ENCODE data around the gene DENND4A. TPM values are rescaled to one million over a fixed set of nuclear protein-coding genes. Genes with fewer than 3 reads are reported as not detected.
A peak's percentile ranks its signal among the peaks of the same experiment; 100 is the strongest.
"Not testable (repeated sequence)": the region's sequence is repeated elsewhere in the genome, so short reads cannot be mapped to it uniquely, and the experiment has no call there.

The DENND4A gene
- total RNA-seq, 4 donors from 2014 or later = 12.2 to 42.1 (median 14.2) TPM

- no peaks in the 10 kb centered on the region for H3K9me3 ChIP-seq
- no peaks in the 10 kb centered on the region for H3K4me1 ChIP-seq
- no peak for DNase-seq (ENCODE audit: low spot score in 2 of 2)
- no peak overlapping the region for H3K4me3 ChIP-seq
- no peak overlapping the region for H3K27ac ChIP-seq
- H3K36me3 ChIP-seq = peaks cover 15% of the 10 kb centered on the region
- 82% methylated on average over 5 of the region's 5 CpGs for WGBS
- TF ChIP-seq EP300 (IDR thresholded peaks at IDR 0.05) = no peak
- TF ChIP-seq CTCF (IDR thresholded peaks at IDR 0.05) = no peak
- no peak for TF ChIP-seq POLR2AphosphoS5 (IDR thresholded peaks at IDR 0.05)
- no peak for TF ChIP-seq POLR2A (IDR thresholded peaks at IDR 0.05)
- no peaks in the 10 kb centered on the region for H3K27me3 ChIP-seq
Observed at GRCh38 chr15:65619626-65620290, 172.3 kb downstream of the DENND4A start.

DNA sequence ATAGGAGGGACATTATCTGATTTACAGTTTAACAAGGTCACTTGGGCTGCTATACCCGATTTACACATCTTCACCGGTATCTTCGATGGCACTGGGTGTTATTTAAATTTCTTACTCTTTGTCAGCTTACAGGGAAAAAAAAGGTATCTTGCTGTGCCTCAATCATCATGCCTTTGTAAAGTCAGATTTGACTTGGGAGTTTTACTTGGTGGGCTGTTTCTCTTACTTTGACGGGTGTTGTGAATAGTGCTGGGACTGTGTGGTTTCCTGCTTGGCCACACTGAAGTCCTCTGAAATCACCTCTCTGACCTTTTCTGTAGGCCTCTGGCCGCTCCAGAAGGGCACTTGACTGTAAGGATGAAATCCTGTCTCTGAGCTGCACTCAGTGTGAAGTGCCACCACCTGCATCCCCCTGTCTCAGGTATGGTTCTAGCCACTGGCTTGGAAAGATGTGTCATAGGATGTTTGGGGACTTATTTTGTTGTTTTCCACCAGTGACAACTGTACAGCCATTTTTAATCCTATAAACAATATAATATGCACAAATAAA lies 173.5 kb downstream of the DENND4A start:
- H3K4me3 ChIP-seq = no peak overlapping the region
- H3K4me1 ChIP-seq = no peaks in the 10 kb centered on the region
- peaks cover 5% of the 10 kb centered on the region for H3K36me3 ChIP-seq
- no peaks in the 10 kb centered on the region for H3K27me3 ChIP-seq
- no peaks in the 10 kb centered on the region for H3K9me3 ChIP-seq
- 79% methylated on average over 5 of the region's 5 CpGs for WGBS
- TF ChIP-seq POLR2AphosphoS5 (IDR thresholded peaks at IDR 0.05) (no peak), EP300 (IDR thresholded peaks at IDR 0.05) (no peak), POLR2A (IDR thresholded peaks at IDR 0.05) (no peak), CTCF (IDR thresholded peaks at IDR 0.05) (no peak)
- no peak for DNase-seq (ENCODE audit: low spot score in 2 of 2)
- no peak overlapping the region for H3K27ac ChIP-seq

GRCh38 chr15:65615887-65616286 lies 176.2 kb downstream of the DENND4A start:
- not testable (repeated sequence) for H3K27me3 ChIP-seq; H3K4me3 ChIP-seq; H3K36me3 ChIP-seq; H3K9me3 ChIP-seq; DNase-seq (ENCODE audit: low spot score in 2 of 2); H3K27ac ChIP-seq
- H3K4me1 ChIP-seq = peaks cover 20% of the 10 kb centered on the region
- WGBS = 90% methylated on average over 1 of the region's 1 CpG

DNA sequence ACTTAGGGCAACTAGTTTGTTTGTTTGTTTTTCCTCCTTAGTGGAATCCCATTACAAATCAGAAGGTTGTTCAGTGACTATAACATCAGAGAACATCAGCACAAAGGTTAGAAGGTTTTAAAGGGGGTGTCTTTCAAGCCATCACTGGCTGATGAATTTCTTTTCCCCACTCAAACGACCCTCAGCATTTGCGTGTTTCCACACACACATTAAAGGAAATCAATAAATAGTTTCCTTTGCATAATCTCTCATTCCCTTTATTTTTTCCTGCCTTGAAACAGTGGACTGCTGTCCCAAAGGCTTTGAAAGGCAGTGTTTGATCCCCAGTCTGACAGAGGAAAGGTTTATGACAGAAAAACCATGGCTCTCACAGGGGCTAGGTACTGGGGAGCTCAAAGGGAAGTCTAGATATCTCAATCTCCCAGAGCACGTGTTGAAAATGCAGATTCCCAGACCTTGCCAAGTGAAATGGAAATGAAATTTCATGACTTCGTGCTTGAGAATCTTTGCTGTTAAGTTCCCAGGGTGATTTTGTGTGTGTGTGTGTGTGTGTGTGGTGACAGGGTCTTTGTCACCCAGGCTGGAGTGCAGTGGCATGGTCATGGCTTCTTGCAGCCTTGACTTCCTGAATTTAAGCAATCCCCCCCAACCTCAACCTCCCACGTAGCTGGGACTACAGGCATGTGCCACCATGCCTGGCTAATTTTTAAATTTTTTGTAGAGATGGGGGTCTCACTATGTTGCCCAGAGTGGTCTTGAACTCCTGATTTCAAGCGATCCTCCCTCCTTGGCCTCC lies 178.9 kb downstream of the DENND4A start:
- H3K27me3 ChIP-seq = no peaks in the 10 kb centered on the region
- H3K27ac ChIP-seq = no peak overlapping the region
- 78% methylated on average over 6 of the region's 6 CpGs for WGBS
- peaks cover 39% of the 10 kb centered on the region for H3K4me1 ChIP-seq
- TF ChIP-seq POLR2AphosphoS5 (IDR thresholded peaks at IDR 0.05) (no peak), EP300 (IDR thresholded peaks at IDR 0.05) (no peak), POLR2A (IDR thresholded peaks at IDR 0.05) (no peak), CTCF (IDR thresholded peaks at IDR 0.05) (no peak)
- DNase-seq (ENCODE audit: low spot score in 2 of 2) = no peak
- no peaks in the 10 kb centered on the region for H3K9me3 ChIP-seq
- no peaks in the 10 kb centered on the region for H3K36me3 ChIP-seq
- no peak overlapping the region for H3K4me3 ChIP-seq

DNA sequence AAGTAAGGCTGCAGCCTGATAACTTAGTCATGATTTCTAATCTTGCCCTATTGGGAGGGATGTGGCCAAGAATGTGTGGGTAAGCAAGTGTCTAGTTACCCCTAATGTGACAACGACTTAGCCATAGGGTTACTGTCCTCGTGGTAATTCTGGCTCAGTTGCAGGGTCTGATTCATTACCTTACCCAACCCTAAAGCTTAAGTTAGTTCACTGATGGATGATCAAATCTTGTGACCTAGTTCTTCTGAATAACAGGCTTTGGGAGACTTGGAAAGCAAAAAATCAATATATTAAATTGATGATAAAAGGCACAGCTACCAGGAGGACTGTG lies 179.5 kb downstream of the DENND4A start:
- H3K9me3 ChIP-seq = no peaks in the 10 kb centered on the region
- H3K36me3 ChIP-seq = no peaks in the 10 kb centered on the region
- no peak for DNase-seq (ENCODE audit: low spot score in 2 of 2)
- no peaks in the 10 kb centered on the region for H3K27me3 ChIP-seq
- WGBS = 68% methylated on average over 2 of the region's 2 CpGs
- peak overlapping the region; percentile 71 for H3K4me3 ChIP-seq
- TF ChIP-seq POLR2AphosphoS5 (IDR thresholded peaks at IDR 0.05) (no peak), POLR2A (IDR thresholded peaks at IDR 0.05) (no peak), EP300 (IDR thresholded peaks at IDR 0.05) (no peak), CTCF (IDR thresholded peaks at IDR 0.05) (no peak)
- H3K27ac ChIP-seq = peak overlapping the region; percentile 94
- H3K4me1 ChIP-seq = peaks cover 39% of the 10 kb centered on the region
